Prostate gland (tissue), 2 donors: ENCODE measurements around the gene NRROS.

Experiments used
- CTCF ChIP-seq, 4 experiments: fragments of 200-600 bp in 2 of 4; fragments of 450-650 bp in 2 of 4; sonication (generic) in 2 of 4; IDR thresholded peaks; 1 replicate in 3 of 4; 2 replicates in 1 of 4; pipeline ENCODE4 v1.5.1; 2016 to 2019; ENCODE audit warnings: antibody characterized with exemption in 4 of 4, mild to moderate bottlenecking in 2 of 4, moderate library complexity in 2 of 4
- POLR2A ChIP-seq: fragments of 450-650 bp; IDR thresholded peaks from one replicate; pipeline ENCODE4 v1.6.1; 2016; ENCODE audit warnings: antibody characterized with exemption, mild to moderate bottlenecking
- POLR2AphosphoS5 ChIP-seq: sonication (generic); formaldehyde crosslinking; IDR thresholded peaks from one replicate; pipeline ENCODE4 v1.6.1; 2017; ENCODE audit warnings: antibody characterized with exemption

- TF ChIP-seq POLR2A (no peak), CTCF (IDR thresholded peaks at IDR 0.05) (no peak), POLR2AphosphoS5 (no peak)
These were observed 39.1 kb upstream of the NRROS start for GRCh38 chr3:196600359-196600758.
